GM19043 (cell line): Measurements from ENCODE around the gene RYR2.
"Not testable (repeated sequence)": the region's sequence is repeated elsewhere in the genome, so short reads cannot be mapped to it uniquely, and the experiment has no call there.

Experiments used
- ATAC-seq: cut with Tn5 transposase; IDR thresholded peaks from one replicate; pipeline ENCODE4 v1.9.1; 2021; ENCODE audit warnings: low read depth; ENCODE audit not compliant: unreplicated experiment

The RYR2 gene

DNA sequence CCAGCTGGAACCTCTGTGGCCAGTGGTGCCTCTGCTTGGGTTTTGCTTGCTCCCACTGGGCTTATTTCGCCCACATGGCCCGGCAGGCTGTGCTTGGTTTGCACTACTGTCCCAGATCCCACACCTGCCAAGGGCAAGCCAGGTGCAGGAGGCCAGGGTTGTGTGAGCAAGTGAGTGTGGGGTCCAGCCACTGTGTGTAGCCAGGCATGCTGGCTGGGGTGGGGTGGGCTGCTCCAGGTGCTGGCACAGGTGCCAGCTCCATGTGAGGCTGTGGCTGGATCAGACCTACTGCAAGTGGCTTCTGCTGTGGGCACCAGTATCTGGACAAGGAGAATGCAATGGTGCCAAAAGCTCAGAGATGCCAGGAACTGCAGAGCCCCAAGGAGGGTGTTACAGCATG lies 28.5 kb downstream of the RYR2 start:
- no peak for ATAC-seq

DNA sequence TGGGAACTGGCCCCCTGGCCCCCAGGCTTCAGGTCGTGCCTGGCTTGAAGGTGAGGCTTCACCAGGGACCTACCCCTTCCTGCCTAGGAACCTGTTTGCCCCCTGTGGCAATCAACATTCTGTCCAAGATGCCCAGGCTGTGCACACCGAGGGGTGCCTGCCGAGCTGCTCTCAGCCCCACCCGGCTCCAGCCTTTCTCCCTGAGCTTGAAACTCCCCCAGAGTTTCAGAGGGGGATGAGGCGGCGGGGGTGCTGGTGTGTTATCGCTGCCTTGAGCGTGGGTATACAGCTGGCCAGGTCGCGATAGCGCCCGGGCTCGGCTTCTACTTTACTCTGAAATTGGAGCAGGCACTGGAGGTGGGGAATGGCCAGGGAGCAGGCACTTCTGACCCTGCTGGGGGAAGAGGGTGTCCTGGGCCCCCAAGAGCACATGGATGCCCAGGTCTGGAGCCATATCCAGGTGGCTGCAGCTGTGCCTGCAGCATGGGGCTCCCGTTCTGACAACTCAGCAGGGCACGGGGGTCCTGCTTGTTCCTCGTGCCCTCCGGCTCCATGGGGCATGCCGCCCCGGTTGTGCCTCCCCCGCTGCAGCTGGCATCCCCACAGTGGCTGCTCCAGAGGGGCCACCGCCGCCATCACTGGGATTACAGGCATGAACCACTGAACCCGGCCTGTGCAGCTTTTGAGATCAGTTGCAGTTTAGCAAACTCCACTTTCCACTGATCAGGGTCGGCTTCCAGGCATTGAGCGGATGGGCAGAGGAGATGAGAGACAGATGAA lies 29.8 kb downstream of the RYR2 start:
- ATAC-seq, result no peak

DNA sequence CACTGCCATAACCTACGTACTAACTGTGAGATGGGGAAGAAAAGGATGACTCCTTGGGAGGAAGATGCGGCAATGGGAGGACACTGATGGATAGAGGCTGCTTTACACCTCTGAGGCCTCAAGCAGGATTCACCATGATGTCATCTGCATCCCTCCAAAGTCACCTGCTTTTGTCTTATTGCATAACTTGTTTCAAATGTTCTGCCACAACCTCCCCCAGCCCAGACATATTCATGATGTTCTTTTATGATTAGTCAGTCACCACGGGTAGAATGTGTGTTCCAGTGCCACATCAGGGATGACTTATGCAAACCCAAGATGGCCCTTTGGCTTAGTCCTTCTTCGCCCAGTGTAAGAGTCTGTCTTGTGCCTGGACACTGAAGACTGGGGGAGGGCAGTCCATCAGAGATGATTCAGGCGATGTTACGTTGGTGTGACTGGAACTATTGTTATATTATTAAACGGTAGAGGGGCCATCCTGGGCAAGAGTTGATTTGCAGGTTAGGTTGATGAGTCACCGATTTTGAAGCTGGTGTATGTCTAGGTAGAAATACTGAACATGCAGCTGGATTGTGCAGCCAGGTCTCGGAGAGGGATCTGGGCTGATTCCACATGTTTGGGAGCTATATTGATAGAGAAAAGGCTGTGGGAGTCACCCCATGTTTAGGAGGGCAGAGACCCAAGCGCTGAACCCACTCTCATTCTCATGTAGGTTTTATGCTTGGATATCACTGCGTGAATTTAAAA lies 32.6 kb downstream of the RYR2 start:
- ATAC-seq, result no peak

DNA sequence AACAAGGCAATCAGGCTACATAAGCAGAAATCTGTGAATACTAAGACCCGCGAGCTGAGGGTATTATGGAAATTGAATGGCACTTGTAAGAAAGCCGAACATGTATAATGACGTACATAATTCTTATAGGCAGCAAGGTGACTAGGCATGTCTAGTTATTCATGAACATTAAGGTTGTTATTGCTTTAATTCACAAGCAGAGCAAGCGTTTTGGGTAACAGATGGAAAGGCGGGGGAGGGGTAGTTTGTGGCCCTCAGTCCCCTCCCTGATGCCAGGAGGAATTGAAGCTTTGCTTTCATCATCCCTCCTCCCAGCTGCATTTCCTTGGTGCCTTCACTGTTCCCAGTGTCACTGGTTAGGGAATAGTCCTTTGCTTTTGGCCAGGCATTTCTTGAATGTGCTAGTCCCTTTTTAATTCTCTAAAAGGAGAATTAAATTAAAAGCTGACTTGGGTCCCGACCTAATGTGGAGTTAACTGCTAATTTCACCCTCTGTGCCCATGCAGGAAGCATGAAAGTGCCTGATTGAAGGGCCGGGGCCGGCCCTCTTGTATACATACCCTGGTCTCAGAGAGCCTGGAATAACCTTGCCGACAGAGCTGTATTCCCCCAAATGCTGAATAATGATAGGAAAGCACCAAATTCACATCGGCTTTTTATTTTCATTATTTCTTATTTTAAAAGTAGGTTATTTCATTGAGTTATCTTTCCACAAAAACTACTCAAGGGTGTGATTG lies 42.5 kb downstream of the RYR2 start:
- ATAC-seq, result no peak

DNA sequence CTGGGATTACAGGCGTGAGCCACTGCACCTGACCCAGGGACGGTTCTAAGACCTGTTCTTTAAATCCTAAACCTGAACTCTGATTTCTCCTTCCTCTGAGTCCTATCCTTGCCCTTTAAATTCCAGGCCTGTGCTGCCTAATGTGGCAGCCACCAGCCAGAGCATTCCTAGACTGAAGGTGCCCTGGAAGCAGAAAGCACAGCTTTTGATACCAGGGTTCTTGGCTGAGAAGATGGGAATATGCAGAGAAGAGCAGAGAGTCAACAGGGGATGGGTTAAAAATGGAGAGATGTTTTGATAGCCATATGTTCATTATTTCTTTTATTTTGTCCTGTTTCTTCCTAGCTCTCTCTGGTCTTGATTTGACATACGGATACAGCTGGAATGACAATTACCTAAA lies 49.7 kb downstream of the RYR2 start:
- no peak for ATAC-seq

DNA sequence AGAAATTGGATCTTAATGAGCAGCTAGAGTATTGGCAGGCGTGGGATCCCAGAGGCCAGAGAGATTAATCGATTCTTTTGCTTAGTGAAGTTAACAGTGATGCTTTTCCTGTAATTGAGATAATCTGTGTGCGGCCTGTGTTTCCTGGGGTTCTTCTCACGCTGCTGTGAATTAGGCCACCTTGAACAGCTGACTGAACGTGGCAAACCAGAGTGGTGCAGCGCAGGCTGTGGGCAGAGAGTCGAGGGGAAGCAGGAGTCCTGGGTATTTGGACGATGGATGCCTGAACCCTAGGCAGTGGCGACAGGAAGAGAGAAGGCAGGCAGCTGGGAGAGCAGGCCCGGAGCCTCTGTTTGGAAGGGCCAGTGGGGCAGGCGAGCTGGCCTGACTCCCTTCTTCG lies 51.7 kb downstream of the RYR2 start:
- ATAC-seq, result no peak

DNA sequence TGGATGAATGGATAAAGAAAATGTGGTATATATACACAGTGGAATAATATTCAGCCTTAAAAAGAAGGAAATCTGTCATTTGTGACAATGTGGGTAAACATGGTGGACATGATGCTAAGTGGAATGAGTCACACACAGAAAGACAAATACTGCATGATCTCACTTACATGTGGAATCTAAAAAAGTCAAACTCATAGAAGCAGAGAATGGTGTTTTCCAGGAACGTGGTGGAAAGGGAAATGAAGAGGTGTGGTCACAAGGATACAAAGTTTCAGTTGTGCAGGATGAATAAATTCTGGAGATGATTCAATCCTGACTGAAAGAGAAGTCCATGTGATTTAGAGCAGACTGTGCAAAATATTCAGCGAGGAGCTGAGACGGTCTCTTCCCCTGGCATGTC lies 56.6 kb downstream of the RYR2 start:
- ATAC-seq, result no peak

DNA sequence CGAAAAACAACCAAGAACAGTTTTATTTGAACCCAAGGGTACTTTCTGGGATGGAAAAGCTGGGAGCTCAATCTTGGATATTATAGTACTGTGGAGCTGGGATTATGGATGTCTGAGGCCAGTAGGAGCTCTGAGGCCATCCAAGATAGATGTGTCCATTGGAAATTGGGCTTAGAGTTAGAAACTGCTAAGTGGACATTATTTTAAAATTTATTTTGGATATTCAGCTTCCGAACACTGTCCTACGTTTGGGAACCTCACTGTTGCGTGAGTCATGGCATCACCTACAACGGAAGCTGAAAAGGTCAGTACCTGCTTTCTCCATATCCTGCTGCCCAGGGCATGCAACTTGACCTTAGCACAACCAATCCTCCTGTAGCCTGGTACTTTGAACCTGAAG lies 61.0 kb downstream of the RYR2 start:
- no peak for ATAC-seq

DNA sequence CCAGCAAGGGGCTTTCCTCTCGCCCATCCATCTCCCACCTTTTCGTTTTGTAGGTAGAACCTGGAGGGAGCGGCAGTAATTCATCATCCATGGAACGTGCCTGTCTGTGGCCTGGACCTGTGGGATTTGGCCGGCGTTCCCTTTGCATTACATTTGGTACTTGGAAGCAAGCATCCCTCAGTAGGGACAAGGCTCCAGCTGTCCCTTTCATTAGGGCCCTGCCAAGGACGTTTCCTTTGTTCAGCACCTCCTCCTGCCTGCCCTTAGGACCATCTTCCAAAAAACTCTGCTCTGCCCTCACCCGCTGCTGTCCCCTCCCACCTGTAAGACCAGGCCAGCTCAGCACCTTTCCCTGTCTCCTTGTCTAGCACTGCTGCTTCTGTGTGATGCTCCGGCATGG lies 62.1 kb downstream of the RYR2 start:
- no peak for ATAC-seq

DNA sequence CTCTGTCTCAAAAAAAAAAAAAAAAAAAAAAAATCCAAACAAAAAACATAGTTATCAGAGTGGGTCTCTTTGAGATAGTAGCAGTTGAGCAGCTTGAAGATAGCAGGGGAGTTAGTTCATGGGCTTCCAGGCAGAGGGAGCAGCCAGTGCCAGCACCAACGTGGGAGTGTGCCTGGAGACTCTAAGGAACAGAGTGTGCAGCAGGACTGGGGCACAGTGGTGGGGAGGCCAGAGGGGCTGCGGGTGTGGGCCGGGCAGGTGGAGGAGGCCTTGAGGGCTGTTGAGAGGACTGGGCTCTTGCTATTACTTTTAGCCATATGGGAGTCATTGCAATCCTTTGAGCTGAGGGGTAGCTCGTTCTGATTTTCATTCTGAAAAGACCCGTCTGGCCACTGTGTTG lies 63.8 kb downstream of the RYR2 start:
- no peak for ATAC-seq

DNA sequence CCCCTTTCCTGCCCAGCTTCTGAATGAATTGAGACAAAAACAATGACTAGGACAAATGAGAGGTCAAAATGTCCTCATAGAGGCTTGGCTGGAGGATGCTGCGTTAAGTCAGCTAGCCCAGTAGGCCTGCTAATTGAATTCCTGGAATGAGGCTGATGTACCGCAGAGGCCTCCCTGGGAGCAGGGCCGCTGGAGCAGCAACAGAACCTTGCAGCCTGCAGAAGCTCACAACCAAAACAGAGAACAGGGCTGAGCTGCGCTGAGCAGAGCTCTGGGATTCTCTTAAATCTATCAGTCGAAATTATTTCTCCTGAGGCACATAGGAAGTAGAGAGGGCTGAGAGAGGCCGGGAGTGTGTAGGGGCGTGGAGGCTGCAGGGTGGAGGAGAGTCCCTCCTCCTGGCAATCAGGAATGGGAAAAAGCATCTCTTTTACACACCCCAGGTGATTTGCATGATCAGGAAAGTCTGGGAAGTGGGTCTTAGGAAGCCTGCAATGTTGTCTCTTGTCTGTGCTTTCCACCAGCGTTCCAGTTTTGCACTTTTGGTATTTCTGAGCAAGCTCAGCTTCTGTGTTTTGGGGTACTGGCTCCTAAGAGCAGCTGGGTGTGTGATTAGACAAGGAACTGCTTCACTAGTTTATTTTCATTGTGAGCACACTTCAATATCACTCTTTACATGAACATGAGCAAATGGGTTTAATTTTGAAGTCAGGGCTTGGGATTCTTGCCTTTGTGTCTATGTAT lies 66.5 kb downstream of the RYR2 start:
- ATAC-seq, result no peak

DNA sequence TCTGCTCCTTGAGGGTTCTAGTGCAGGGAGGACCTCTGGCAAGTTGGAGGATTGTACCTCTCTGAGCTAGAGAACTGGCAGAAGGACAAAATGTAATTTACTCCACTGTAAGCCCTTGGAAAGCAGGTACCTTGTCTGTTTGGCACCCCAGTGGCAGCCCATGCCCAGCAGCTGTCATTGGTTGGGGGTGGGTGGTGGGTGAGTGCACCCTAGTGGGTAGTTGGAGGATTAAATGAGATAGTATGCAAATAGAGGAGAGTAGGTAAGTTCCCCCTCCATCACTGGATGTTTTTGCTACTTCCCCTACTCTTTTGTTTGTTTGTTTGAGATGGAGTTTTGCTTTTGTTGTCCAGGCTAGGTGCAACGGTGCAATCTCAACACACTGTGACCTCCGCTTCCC lies 69.8 kb downstream of the RYR2 start:
- no peak for ATAC-seq

DNA sequence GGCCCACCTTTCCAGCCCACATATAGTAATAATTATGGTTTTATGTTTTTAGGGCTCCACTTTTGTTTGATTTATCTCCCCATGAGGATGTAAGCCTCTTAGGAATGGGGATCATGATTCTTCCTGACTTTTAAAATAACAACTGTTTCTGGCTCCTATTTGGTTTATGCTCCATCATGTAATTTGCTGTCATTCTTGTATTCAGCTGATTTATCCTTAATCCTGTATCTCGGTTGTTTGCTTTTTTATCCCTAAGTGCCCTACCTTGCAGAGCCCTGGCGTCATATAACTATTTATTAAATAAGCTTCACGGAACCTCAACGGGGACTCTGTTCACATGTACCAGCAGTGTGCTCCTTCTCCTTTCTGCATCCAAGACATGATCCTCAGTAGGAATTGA lies 70.7 kb downstream of the RYR2 start:
- no peak for ATAC-seq

DNA sequence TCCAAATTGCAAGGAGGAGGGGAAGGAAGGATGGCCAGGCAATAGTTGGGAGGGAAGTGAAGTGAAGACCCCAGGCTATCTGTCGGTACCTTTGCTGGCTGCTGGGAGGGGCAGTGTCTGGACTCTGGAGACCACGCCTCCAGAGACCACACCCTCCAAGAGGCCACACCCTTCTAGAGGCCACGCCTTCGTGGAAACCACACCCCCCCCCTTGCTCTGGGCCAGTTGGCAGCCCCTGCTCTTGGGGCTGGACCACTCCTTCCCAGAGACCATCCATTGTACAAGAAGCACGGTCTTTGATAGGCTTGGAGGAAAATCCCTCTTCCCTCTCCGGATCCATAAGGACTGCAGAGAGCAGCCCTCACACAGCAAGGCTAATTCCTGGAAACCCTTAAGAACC lies 73.1 kb downstream of the RYR2 start:
- ATAC-seq, result no peak

DNA sequence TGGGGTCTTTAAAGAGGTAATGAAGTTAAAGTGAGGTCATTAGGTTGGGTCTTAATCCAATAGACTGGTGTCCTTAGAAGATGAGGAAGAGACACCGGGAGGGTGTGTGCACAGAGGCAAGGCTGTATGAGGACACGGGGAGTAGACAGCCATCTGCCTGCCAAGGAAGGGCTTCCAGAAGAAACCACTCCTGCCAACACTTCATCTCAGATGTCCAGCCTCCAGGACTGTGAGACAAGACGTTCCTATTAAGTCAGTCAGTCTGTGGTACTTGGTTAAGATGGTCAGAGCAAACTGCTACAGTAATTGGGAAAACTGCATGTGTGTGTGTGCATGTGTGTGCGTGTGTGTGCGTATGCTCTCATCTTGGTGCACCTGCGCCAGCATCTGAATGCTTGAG lies 77.1 kb downstream of the RYR2 start:
- ATAC-seq, result no peak

DNA sequence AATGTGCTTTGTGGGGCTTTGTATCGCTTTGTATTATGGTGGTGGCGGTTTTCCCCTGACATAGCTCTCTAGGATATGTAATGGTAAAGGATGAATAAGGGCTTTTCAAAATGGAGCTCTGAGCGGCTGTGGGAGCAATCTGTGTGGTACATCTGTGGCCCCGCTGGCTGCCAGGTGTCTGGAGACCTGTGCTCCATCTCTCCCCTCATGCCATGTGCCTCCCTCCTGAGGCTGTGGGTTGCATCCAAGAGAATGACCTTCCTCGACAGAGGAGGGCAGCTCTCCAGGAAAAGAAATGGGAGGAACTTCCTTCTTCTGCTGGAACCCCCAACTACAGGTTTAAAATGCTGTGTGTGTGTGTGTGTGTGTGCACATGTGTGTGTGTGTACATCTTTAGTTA lies 78.7 kb downstream of the RYR2 start:
- no peak for ATAC-seq

DNA sequence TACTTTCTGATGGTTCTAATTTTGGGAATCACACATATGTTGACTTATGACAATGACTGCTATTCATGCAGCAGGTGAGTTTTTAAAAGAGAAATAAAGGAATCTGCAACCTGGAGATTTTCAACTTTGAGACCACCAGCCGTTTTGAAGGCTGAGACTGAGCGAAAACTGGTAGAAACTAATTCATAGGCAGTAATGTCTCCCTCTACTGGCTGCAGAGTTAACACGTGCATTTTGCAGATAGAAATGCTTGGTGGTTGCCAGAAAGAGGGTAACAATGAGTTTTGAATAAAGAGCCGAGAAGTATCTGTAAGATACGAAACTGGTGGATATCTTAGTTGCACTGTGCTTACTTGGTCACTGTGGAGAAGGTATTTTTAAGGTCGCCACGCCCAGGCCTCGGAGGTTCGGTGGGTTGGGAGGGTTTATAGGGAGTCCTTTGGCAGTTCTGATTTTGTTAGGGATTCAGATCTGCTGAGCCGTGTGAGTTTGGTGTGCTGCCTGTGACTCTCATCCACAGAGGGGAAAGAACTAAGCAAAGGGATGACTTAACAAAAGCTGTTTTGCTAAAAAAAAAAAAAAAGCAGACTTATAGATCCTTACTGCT lies 83.0 kb downstream of the RYR2 start:
- ATAC-seq, result no peak

DNA sequence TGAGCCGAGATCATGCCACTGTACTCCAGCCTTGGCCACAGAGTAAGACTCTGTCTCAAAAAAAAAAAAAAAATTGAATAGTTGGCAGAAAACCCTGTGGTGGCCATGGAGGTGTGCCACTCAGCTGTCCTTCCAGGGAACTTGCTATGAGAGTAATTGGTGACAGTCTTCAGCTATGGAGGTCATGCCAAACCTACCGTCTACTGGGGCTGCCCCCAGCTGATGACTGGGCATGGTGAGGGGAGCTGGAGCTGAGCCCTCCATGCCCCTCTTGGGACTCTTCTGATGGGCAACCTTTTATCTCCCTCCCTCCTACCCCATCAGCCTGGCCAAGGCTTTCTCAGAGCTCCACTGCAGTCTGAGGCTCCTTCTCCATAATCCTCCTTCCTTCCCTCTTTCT lies 84.2 kb downstream of the RYR2 start:
- ATAC-seq, result no peak

DNA sequence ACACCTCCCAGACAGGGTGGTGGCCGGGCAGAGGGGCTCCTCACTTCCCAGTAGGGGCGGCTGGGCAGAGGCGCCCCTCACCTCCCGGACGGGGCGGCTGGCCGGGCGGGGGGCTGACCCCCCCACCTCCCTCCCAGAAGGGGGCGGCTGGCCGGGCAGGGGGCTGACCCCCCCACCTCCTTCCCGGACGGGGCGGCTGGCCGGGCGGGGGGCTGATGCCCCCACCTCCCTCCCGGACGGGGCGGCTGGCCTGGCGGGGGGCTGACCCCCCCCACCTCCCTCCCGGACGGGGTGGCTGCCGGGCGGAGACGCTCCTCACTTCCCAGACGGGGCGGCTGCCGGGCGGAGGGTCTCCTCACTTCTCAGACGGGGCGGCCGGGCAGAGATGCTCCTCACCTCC lies 85.3 kb downstream of the RYR2 start:
- ATAC-seq, result not testable (repeated sequence)

DNA sequence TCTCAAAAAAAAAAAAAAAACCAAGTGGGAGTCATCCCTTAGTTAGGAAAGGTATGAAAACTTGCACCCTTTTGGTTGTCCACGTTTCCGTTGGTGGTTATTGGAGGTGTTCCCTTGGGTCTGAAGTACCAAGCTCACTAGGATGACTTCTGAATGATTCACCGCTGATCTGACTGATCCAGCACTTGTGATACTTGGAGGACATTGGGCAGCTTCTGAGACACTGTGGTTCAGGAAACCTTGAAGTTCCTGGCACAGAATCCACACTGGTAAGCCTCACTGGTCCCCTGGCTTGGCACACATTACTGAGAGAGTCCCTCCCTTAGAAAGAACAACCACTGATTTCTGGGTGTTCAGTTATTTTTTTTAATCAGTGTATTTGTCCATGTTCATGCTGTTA lies 91.9 kb downstream of the RYR2 start:
- no peak for ATAC-seq

DNA sequence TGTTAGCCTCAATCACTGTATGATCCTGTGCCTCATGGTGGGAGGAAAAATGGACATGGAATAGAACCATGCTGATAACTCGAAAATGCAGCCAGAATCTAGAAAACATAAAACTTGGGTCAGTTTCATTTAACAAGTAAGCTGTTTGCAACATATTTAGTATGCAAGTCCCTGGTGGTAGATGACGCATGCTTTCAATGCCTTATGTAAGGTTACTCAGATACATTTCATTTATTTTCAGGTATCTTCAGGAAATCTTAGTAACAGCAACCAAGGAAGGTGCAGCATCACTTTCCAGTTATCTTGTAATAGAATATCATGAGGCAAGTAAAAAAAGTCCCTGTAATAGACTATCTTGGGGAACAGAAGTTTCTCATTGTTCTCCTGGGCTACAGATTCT lies 92.9 kb downstream of the RYR2 start:
- no peak for ATAC-seq
